MCF 10A (cell line): ENCODE measurements around the gene RPS15. TPM values are rescaled to one million over a fixed set of nuclear protein-coding genes. Genes with fewer than 3 reads are reported as not detected.

Source experiments
- BruUV-seq: library from RNA; stranded (reverse); fragments of 400-500 nt; replicated peaks from 2 replicates; lab custom pipeline; 2021; lab: Mats Ljungman, UMichigan
- CTCF ChIA-PET: fragments of 300-600 bp; sonication (Branson Sonifier 250); formaldehyde crosslinking; extraction: SDS; loops from one replicate; lab custom pipeline; 2021; ENCODE audit warnings: antibody characterized with exemption, inconsistent platforms; lab: Yijun Ruan, JAX
- POLR2A ChIA-PET: fragments of 300-600, 350-650 bp; sonication (Branson Sonifier 250); formaldehyde crosslinking; extraction: SDS; loops from one replicate; lab custom pipeline; 2020; ENCODE audit warnings: antibody characterized with exemption, inconsistent platforms; lab: Yijun Ruan, JAX
- DNase-seq: peaks from one replicate; pipeline ENCODE4 v3.0.0-alpha.2; 2018; ENCODE audit not compliant: unreplicated experiment
- H3K27ac Mint-ChIP-seq: one replicate; pipeline ENCODE4 v1.8.0; 2022; ENCODE audit warnings: mild to moderate bottlenecking, low read depth, mixed read lengths; ENCODE audit not compliant: unreplicated experiment
- H3K27me3 Mint-ChIP-seq: one replicate; pipeline ENCODE4 v1.8.0; 2022; ENCODE audit warnings: mixed read lengths; ENCODE audit not compliant: insufficient read depth, unreplicated experiment
- H3K36me3 Mint-ChIP-seq: one replicate; pipeline ENCODE4 v1.8.0; 2022; ENCODE audit warnings: mild to moderate bottlenecking, moderate library complexity, mixed read lengths; ENCODE audit not compliant: insufficient read depth, unreplicated experiment
- H3K4me1 Mint-ChIP-seq: one replicate; pipeline ENCODE4 v1.8.0; 2022; ENCODE audit warnings: mixed read lengths; ENCODE audit not compliant: insufficient read depth, unreplicated experiment
- H3K4me3 Mint-ChIP-seq: one replicate; pipeline ENCODE4 v1.8.0; 2022; ENCODE audit warnings: mild to moderate bottlenecking, moderate library complexity, mixed read lengths; ENCODE audit not compliant: unreplicated experiment
- H3K9me3 Mint-ChIP-seq: one replicate; pipeline ENCODE4 v1.8.0; 2022; ENCODE audit warnings: mixed read lengths; ENCODE audit not compliant: unreplicated experiment
- CTCF ChIP-seq: fragments of 200-600 bp; IDR thresholded peaks from one replicate; pipeline ENCODE4 v1.8.0; 2022; ENCODE audit warnings: antibody characterized with exemption, mild to moderate bottlenecking; ENCODE audit not compliant: unreplicated experiment
- intact Hi-C: fragments of 100-400 bp; cut with micrococcal nuclease; formaldehyde crosslinking; loops from 2 replicates; pipeline ENCODE4 v1.14.1; 2022
- total RNA-seq: library from RNA; stranded (reverse); gene quantifications from 2 replicates; pipeline ENCODE4 v1.2.3, GENCODE V29; 2022

RPS15 gene
- total RNA-seq, 1 experiment from 2014 or later, result 1,168 TPM

GRCh38 chr19:1394252-1395193 is 43.7 kb upstream of the RPS15 start:
- Mint-ChIP-seq H3K27ac (no peak overlapping the region), H3K36me3 (peaks cover 33% of the 10 kb centered on the region), H3K4me1 (no peaks in the 10 kb centered on the region), H3K4me3 (no peak overlapping the region), H3K27me3 (no peaks in the 10 kb centered on the region), H3K9me3 (no peaks in the 10 kb centered on the region)
- CTCF ChIA-PET, result no interaction called here
- BruUV-seq, result no TSS peak
- intact Hi-C loops, result no loop called here
- DNase-seq, result no peak
- no peak for TF ChIP-seq CTCF
- POLR2A ChIA-PET, result interaction anchor here (1.5 kb wide), 1 partner anchor 8 kb away, joined by 4 read pairs; no protein-coding TSS in a partner anchor

GRCh38 chr19:1395194-1396018 is 42.8 kb upstream of the RPS15 start:
- no peaks in the 10 kb centered on the region for H3K4me1 Mint-ChIP-seq
- H3K36me3 Mint-ChIP-seq, result peaks cover 28% of the 10 kb centered on the region
- no peaks in the 10 kb centered on the region for H3K27me3 Mint-ChIP-seq
- no peak for TF ChIP-seq CTCF
- H3K27ac Mint-ChIP-seq, result no peak overlapping the region
- ChIA-PET POLR2A (interaction anchor here (0.7 to 1.5 kb wide), 2 partner anchors 8 to 52 kb away, joined by 3 to 4 read pairs; no protein-coding TSS in a partner anchor), CTCF (no interaction called here)
- H3K9me3 Mint-ChIP-seq, result no peaks in the 10 kb centered on the region
- no peak overlapping the region for H3K4me3 Mint-ChIP-seq
- BruUV-seq, result no TSS peak
- intact Hi-C loops, result no loop called here
- no peak for DNase-seq

- no TSS peak for BruUV-seq
- ChIA-PET CTCF (no interaction called here), POLR2A (interaction anchor here (0.7 kb wide), 1 partner anchor 51 kb away, joined by 3 read pairs; no protein-coding TSS in a partner anchor)
- H3K27ac Mint-ChIP-seq, result no peak overlapping the region
- no peaks in the 10 kb centered on the region for H3K27me3 Mint-ChIP-seq
- no peaks in the 10 kb centered on the region for H3K4me1 Mint-ChIP-seq
- no peak for TF ChIP-seq CTCF
- intact Hi-C loops, result no loop called here
- no peaks in the 10 kb centered on the region for H3K9me3 Mint-ChIP-seq
- peaks cover 21% of the 10 kb centered on the region for H3K36me3 Mint-ChIP-seq
- no peak overlapping the region for H3K4me3 Mint-ChIP-seq
- DNase-seq, result no peak
Observed at GRCh38 chr19:1396019-1396767, 42.0 kb upstream of the RPS15 start.
